ENCODE data around the gene LRBA.
"Not testable (repeated sequence)": the region's sequence is repeated elsewhere in the genome, so short reads cannot be mapped to it uniquely, and the experiment has no call there.

The LRBA gene

GRCh38 chr4:151015459-151016347 lies 619 bp upstream of the LRBA start:
- DNase-seq (ENCODE audit: low read depth in 1 of 2, low spot score in 1 of 2) = peak; percentile 50 to 78

GRCh38 chr4:151013944-151014343 lies 1.1 kb downstream of the LRBA start:
- DNase-seq (ENCODE audit: low read depth in 1 of 2, low spot score in 1 of 2) = no peak

- DNase-seq (ENCODE audit: low read depth in 1 of 2, low spot score in 1 of 2) = no peak
Measured at GRCh38 chr4:151013491-151013890, 1.6 kb downstream of the LRBA start.

GRCh38 chr4:151012820-151013219 lies 2.3 kb downstream of the LRBA start:
- no peak for DNase-seq (ENCODE audit: low read depth in 1 of 2, low spot score in 1 of 2)

GRCh38 chr4:151012376-151012775 lies 2.7 kb downstream of the LRBA start:
- no peak for DNase-seq (ENCODE audit: low read depth in 1 of 2, low spot score in 1 of 2)

GRCh38 chr4:151004222-151004621 lies 10.9 kb downstream of the LRBA start:
- DNase-seq (ENCODE audit: low read depth in 1 of 2, low spot score in 1 of 2) = no peak

- DNase-seq (ENCODE audit: low read depth in 1 of 2, low spot score in 1 of 2) = no peak
Measured at GRCh38 chr4:151000747-151001429, 14.2 kb downstream of the LRBA start.

GRCh38 chr4:150999086-150999485 lies 16.0 kb downstream of the LRBA start:
- no peak for DNase-seq (ENCODE audit: low read depth in 1 of 2, low spot score in 1 of 2)

GRCh38 chr4:150997141-150997540 lies 17.9 kb downstream of the LRBA start:
- no peak for DNase-seq (ENCODE audit: low read depth in 1 of 2, low spot score in 1 of 2)

- DNase-seq (ENCODE audit: low read depth in 1 of 2, low spot score in 1 of 2) = no peak
Measured at GRCh38 chr4:150994721-150995120, 20.4 kb downstream of the LRBA start.

GRCh38 chr4:150993577-150993976 lies 21.5 kb downstream of the LRBA start:
- DNase-seq (ENCODE audit: low read depth in 1 of 2, low spot score in 1 of 2) = not testable (repeated sequence)

- DNase-seq (ENCODE audit: low read depth in 1 of 2, low spot score in 1 of 2) = no peak
Measured at GRCh38 chr4:150990993-150991392, 24.1 kb downstream of the LRBA start.

GRCh38 chr4:150990250-150990649 lies 24.8 kb downstream of the LRBA start:
- no peak for DNase-seq (ENCODE audit: low read depth in 1 of 2, low spot score in 1 of 2)

- DNase-seq (ENCODE audit: low read depth in 1 of 2, low spot score in 1 of 2) = no peak
Measured at GRCh38 chr4:150988238-150988637, 26.8 kb downstream of the LRBA start.

GRCh38 chr4:150987204-150987603 lies 27.9 kb downstream of the LRBA start:
- no peak for DNase-seq (ENCODE audit: low read depth in 1 of 2, low spot score in 1 of 2)

- no peak for DNase-seq (ENCODE audit: low read depth in 1 of 2, low spot score in 1 of 2)
Measured at GRCh38 chr4:150986085-150986484, 29.0 kb downstream of the LRBA start.

- no peak for DNase-seq (ENCODE audit: low read depth in 1 of 2, low spot score in 1 of 2)
Measured at GRCh38 chr4:150983851-150984250, 31.2 kb downstream of the LRBA start.

- DNase-seq (ENCODE audit: low read depth in 1 of 2, low spot score in 1 of 2) = no peak
Measured at GRCh38 chr4:150982557-150983233, 32.4 kb downstream of the LRBA start.

- no peak for DNase-seq (ENCODE audit: low read depth in 1 of 2, low spot score in 1 of 2)
Measured at GRCh38 chr4:150978738-150979575, 36.1 kb downstream of the LRBA start.

GRCh38 chr4:150976478-150977118 lies 38.5 kb downstream of the LRBA start:
- DNase-seq (ENCODE audit: low read depth in 1 of 2, low spot score in 1 of 2) = no peak
